Measurements from ENCODE around the gene CYP2W1.

- TF ChIP-seq CTCF (IDR thresholded peaks at IDR 0.05; ENCODE audit: insufficient read depth, low read length) (no peak), POLR2AphosphoS5 (IDR thresholded peaks at IDR 0.05; ENCODE audit: low read depth) (no peak), REST (IDR thresholded peaks at IDR 0.05; ENCODE audit: insufficient replicate concordance, low read depth) (no peak)
These were observed 26.9 kb upstream of the CYP2W1 start for GRCh38 chr7:956031-956430.
